ENCODE data around the gene MTCL1.

The MTCL1 gene

DNA sequence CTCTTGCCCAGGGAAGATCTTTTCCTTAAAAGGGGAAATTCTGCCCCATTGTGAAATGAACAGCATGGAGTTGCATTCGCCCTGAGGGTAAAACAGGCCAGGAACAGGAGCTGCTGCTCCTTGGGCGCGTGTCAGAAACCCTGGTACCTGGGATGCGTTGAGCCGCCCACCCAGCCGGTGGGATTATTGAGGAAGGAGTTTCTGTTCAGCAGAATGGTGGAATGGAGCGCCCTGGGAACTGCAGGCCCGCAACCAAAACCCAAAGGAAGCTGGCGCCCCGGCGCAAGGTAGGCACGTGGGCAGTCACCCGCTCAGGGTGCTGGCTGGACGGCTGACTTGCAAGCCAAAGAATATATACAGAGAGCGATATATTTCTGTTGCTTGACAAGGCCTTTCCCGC, 73.5 kb downstream of the MTCL1 start:
- peaks cover 6 to 31% of the 10 kb centered on the region in 2 donors for H3K4me1 ChIP-seq (ENCODE audit: control insufficient read depth in 2 of 2, insufficient read depth in 1 of 2, low read depth in 1 of 2, low read length in 2 of 2)
- H3K18ac ChIP-seq (ENCODE audit: low read length), result peak overlapping the region; percentile 82
- no peak overlapping the region for H2BK5ac ChIP-seq (ENCODE audit: low read length)
- H3K9me3 ChIP-seq (replicated peaks in 1 of 2; ENCODE audit: control insufficient read depth in 2 of 2, insufficient read depth in 1 of 2, low read depth in 1 of 2, low read length in 2 of 2), result no peaks in the 10 kb centered on the region
- H3K9ac ChIP-seq (ENCODE audit: low read depth, low read length, poor library complexity), result no peak overlapping the region
- H3K14ac ChIP-seq (ENCODE audit: low read length), result no peak overlapping the region
- H4K8ac ChIP-seq (ENCODE audit: low read depth, low read length), result no peak overlapping the region
- H2AK5ac ChIP-seq (ENCODE audit: low read depth, low read length), result peak overlapping the region; percentile 11
- no peaks in the 10 kb centered on the region for H3K27me3 ChIP-seq (ENCODE audit: control insufficient read depth in 3 of 3, insufficient read depth in 3 of 3, low read depth in 1 of 3, low read length in 3 of 3)
- no CpG with 5 or more reads among the region's 16 CpGs for WGBS, 2 donors (ENCODE audit: extremely low coverage in 2 of 2, insufficient read length in 2 of 2, insufficient replicate concordance in 1 of 2)
- H2AFZ ChIP-seq (ENCODE audit: low read length), result no peak overlapping the region
- no peak overlapping the region for H2BK15ac ChIP-seq (ENCODE audit: low read length)
- peak overlapping the region; percentile 47 for H2BK12ac ChIP-seq (ENCODE audit: low read length)
- no peak overlapping the region for H3K4me2 ChIP-seq (ENCODE audit: insufficient read depth, low read length, poor library complexity, severe bottlenecking)
- H3K23ac ChIP-seq (ENCODE audit: low read depth, low read length, poor library complexity), result no peak overlapping the region
- H3K79me1 ChIP-seq (ENCODE audit: low read depth, low read length), result no peaks in the 10 kb centered on the region
- H3K4me3 ChIP-seq (ENCODE audit: low read length in 2 of 2), result no peak overlapping the region
- no peak overlapping the region for H2BK120ac ChIP-seq (ENCODE audit: low read depth, low read length)
- no peak for DNase-seq (ENCODE audit: low spot score)
- no peak overlapping the region for H4K91ac ChIP-seq (ENCODE audit: low read depth, low read length, poor library complexity)
- H3K27ac ChIP-seq (replicated peaks; ENCODE audit: low read length), result peak overlapping the region; percentile 59
- peaks cover 0 to 10% of the 10 kb centered on the region in 2 donors for H3K36me3 ChIP-seq (replicated peaks in 1 of 2; ENCODE audit: control insufficient read depth in 2 of 2, insufficient read depth in 2 of 2, low read length in 2 of 2)
- H3K4ac ChIP-seq (ENCODE audit: low read length), result no peak overlapping the region

DNA sequence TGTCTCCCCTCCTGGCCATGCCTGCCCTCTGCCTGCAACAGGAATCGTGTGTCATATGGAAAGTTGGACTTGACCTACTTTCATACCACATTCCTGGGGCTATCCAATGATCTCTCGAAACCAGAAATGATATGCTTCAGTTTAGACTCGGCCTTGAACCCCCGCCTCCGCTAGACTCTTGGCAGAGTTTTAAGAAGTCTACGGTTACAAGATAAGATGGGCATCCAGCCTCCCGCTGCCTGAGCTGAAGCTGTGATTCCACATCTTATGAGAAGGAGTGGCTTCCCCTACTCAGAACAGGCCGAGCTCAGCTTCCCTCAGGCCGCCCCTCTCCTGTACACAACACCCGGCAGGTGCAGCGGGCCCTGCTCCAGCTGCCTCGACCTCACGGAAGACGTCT, 73.9 kb downstream of the MTCL1 start:
- Histone ChIP-seq H3K4ac (ENCODE audit: low read length) (no peak overlapping the region), H2BK12ac (ENCODE audit: low read length) (peak overlapping the region; percentile 47), H3K27me3 (ENCODE audit: control insufficient read depth in 3 of 3, insufficient read depth in 3 of 3, low read depth in 1 of 3, low read length in 3 of 3) (no peaks in the 10 kb centered on the region), H3K27ac (replicated peaks; ENCODE audit: low read length) (no peak overlapping the region), H3K9ac (ENCODE audit: low read depth, low read length, poor library complexity) (no peak overlapping the region), H3K18ac (ENCODE audit: low read length) (peak overlapping the region; percentile 82), H3K14ac (ENCODE audit: low read length) (no peak overlapping the region), H3K9me3 (replicated peaks in 1 of 2; ENCODE audit: control insufficient read depth in 2 of 2, insufficient read depth in 1 of 2, low read depth in 1 of 2, low read length in 2 of 2) (no peaks in the 10 kb centered on the region), H3K4me1 (ENCODE audit: control insufficient read depth in 2 of 2, insufficient read depth in 1 of 2, low read depth in 1 of 2, low read length in 2 of 2) (peaks cover 6 to 28% of the 10 kb centered on the region in 2 donors), H2AK5ac (ENCODE audit: low read depth, low read length) (peak overlapping the region; percentile 11), H2BK120ac (ENCODE audit: low read depth, low read length) (no peak overlapping the region), H4K8ac (ENCODE audit: low read depth, low read length) (no peak overlapping the region), H3K36me3 (replicated peaks in 1 of 2; ENCODE audit: control insufficient read depth in 2 of 2, insufficient read depth in 2 of 2, low read length in 2 of 2) (peaks cover 0 to 14% of the 10 kb centered on the region in 2 donors), H3K79me1 (ENCODE audit: low read depth, low read length) (no peaks in the 10 kb centered on the region), H3K23ac (ENCODE audit: low read depth, low read length, poor library complexity) (no peak overlapping the region), H3K4me2 (ENCODE audit: insufficient read depth, low read length, poor library complexity, severe bottlenecking) (no peak overlapping the region), H4K91ac (ENCODE audit: low read depth, low read length, poor library complexity) (no peak overlapping the region), H3K4me3 (ENCODE audit: low read length in 2 of 2) (no peak overlapping the region), H2BK5ac (ENCODE audit: low read length) (no peak overlapping the region), H2AFZ (ENCODE audit: low read length) (no peak overlapping the region), H2BK15ac (ENCODE audit: low read length) (no peak overlapping the region)
- DNase-seq (ENCODE audit: low spot score), result no peak
- WGBS, 2 donors (ENCODE audit: extremely low coverage in 2 of 2, insufficient read length in 2 of 2, insufficient replicate concordance in 1 of 2), result no CpG with 5 or more reads among the region's 14 CpGs

DNA sequence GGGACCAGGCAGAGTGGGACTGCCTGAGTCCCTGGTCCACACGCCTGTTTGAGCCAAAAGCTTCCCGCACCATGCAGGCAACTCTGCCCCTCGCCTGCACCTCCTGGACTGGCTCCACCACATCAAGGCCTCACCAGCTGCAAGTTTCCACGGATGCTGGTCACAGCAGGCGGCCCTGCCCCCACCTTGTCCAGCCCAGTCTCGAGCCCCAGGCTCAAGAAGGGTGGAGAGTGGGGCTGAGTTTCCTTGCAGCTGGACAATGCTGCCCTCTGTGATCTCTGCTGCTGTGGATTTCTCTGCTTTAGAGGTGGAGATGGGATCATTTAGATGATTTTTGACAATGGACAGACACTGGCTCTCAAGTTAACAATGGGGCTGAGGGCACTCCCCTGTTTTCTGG, 74.9 kb downstream of the MTCL1 start:
- H3K27me3 ChIP-seq (ENCODE audit: control insufficient read depth in 3 of 3, insufficient read depth in 3 of 3, low read depth in 1 of 3, low read length in 3 of 3), result no peaks in the 10 kb centered on the region
- WGBS, 2 donors (ENCODE audit: extremely low coverage in 2 of 2, insufficient read length in 2 of 2, insufficient replicate concordance in 1 of 2), result no CpG with 5 or more reads among the region's 6 CpGs
- no peak overlapping the region for H3K4ac ChIP-seq (ENCODE audit: low read length)
- no peaks in the 10 kb centered on the region for H3K9me3 ChIP-seq (replicated peaks in 1 of 2; ENCODE audit: control insufficient read depth in 2 of 2, insufficient read depth in 1 of 2, low read depth in 1 of 2, low read length in 2 of 2)
- H3K14ac ChIP-seq (ENCODE audit: low read length), result no peak overlapping the region
- H2BK120ac ChIP-seq (ENCODE audit: low read depth, low read length), result no peak overlapping the region
- H2BK12ac ChIP-seq (ENCODE audit: low read length), result peak overlapping the region; percentile 77
- no peak overlapping the region for H3K23ac ChIP-seq (ENCODE audit: low read depth, low read length, poor library complexity)
- H4K8ac ChIP-seq (ENCODE audit: low read depth, low read length), result no peak overlapping the region
- H3K79me1 ChIP-seq (ENCODE audit: low read depth, low read length), result no peaks in the 10 kb centered on the region
- no peak overlapping the region for H2AK5ac ChIP-seq (ENCODE audit: low read depth, low read length)
- H2BK15ac ChIP-seq (ENCODE audit: low read length), result no peak overlapping the region
- H3K18ac ChIP-seq (ENCODE audit: low read length), result peak overlapping the region; percentile 91
- H3K9ac ChIP-seq (ENCODE audit: low read depth, low read length, poor library complexity), result no peak overlapping the region
- H4K91ac ChIP-seq (ENCODE audit: low read depth, low read length, poor library complexity), result no peak overlapping the region
- DNase-seq (ENCODE audit: low spot score), result no peak
- H2BK5ac ChIP-seq (ENCODE audit: low read length), result no peak overlapping the region
- H3K27ac ChIP-seq (replicated peaks; ENCODE audit: low read length), result no peak overlapping the region
- no peak overlapping the region for H3K4me3 ChIP-seq (ENCODE audit: low read length in 2 of 2)
- peaks cover 2 to 23% of the 10 kb centered on the region in 2 donors for H3K36me3 ChIP-seq (replicated peaks in 1 of 2; ENCODE audit: control insufficient read depth in 2 of 2, insufficient read depth in 2 of 2, low read length in 2 of 2)
- H3K4me1 ChIP-seq (ENCODE audit: control insufficient read depth in 2 of 2, insufficient read depth in 1 of 2, low read depth in 1 of 2, low read length in 2 of 2), result peaks cover 6 to 27% of the 10 kb centered on the region in 2 donors
- H3K4me2 ChIP-seq (ENCODE audit: insufficient read depth, low read length, poor library complexity, severe bottlenecking), result no peak overlapping the region
- H2AFZ ChIP-seq (ENCODE audit: low read length), result no peak overlapping the region

DNA sequence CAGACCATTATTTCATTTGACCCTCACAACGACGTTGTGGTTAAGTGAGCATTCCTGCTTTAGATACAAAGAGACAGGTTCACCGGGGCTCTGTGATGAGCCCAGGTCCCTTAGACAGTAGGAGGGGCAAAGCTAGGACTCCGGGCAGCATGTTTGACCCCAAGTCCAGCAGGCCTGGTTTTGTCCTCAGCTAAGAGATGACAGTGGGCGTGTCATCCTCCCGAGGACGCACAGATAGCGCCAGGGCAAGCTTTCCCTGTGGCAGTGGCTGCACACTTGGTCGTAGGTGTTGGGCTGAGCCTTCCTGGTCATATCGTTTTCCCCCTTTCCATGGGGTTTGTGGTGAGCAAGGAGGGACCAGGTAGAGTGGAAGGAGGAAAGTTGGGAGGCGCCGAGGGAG, 76.3 kb downstream of the MTCL1 start:
- DNase-seq (ENCODE audit: low spot score), result no peak
- no peak overlapping the region for H3K4me3 ChIP-seq (ENCODE audit: low read length in 2 of 2)
- peak overlapping the region; percentile 28 for H3K14ac ChIP-seq (ENCODE audit: low read length)
- no peak overlapping the region for H3K23ac ChIP-seq (ENCODE audit: low read depth, low read length, poor library complexity)
- H3K9ac ChIP-seq (ENCODE audit: low read depth, low read length, poor library complexity), result no peak overlapping the region
- no peaks in the 10 kb centered on the region for H3K27me3 ChIP-seq (ENCODE audit: control insufficient read depth in 3 of 3, insufficient read depth in 3 of 3, low read depth in 1 of 3, low read length in 3 of 3)
- no peak overlapping the region for H3K4me2 ChIP-seq (ENCODE audit: insufficient read depth, low read length, poor library complexity, severe bottlenecking)
- H4K8ac ChIP-seq (ENCODE audit: low read depth, low read length), result no peak overlapping the region
- H3K9me3 ChIP-seq (replicated peaks in 1 of 2; ENCODE audit: control insufficient read depth in 2 of 2, insufficient read depth in 1 of 2, low read depth in 1 of 2, low read length in 2 of 2), result no peaks in the 10 kb centered on the region
- H4K91ac ChIP-seq (ENCODE audit: low read depth, low read length, poor library complexity), result no peak overlapping the region
- H2BK5ac ChIP-seq (ENCODE audit: low read length), result no peak overlapping the region
- no CpG with 5 or more reads among the region's 12 CpGs for WGBS, 2 donors (ENCODE audit: extremely low coverage in 2 of 2, insufficient read length in 2 of 2, insufficient replicate concordance in 1 of 2)
- no peak overlapping the region for H2BK15ac ChIP-seq (ENCODE audit: low read length)
- H2AK5ac ChIP-seq (ENCODE audit: low read depth, low read length), result no peak overlapping the region
- no peak overlapping the region for H2BK12ac ChIP-seq (ENCODE audit: low read length)
- H3K36me3 ChIP-seq (replicated peaks in 1 of 2; ENCODE audit: control insufficient read depth in 2 of 2, insufficient read depth in 2 of 2, low read length in 2 of 2), result peaks cover 3 to 32% of the 10 kb centered on the region in 2 donors
- no peak overlapping the region for H2BK120ac ChIP-seq (ENCODE audit: low read depth, low read length)
- H3K27ac ChIP-seq (replicated peaks; ENCODE audit: low read length), result no peak overlapping the region
- no peaks in the 10 kb centered on the region for H3K79me1 ChIP-seq (ENCODE audit: low read depth, low read length)
- H3K4me1 ChIP-seq (ENCODE audit: control insufficient read depth in 2 of 2, insufficient read depth in 1 of 2, low read depth in 1 of 2, low read length in 2 of 2), result peaks cover 11 to 30% of the 10 kb centered on the region in 2 donors
- H3K4ac ChIP-seq (ENCODE audit: low read length), result no peak overlapping the region
- peak overlapping the region; percentile 44 for H3K18ac ChIP-seq (ENCODE audit: low read length)
- H2AFZ ChIP-seq (ENCODE audit: low read length), result no peak overlapping the region

Data from neuronal stem cell (in vitro differentiated cells).